Breast epithelium (tissue), 4 donors: ENCODE data around the gene CYP46A1. TPM values are rescaled to one million over a fixed set of nuclear protein-coding genes. Genes with fewer than 3 reads are reported as not detected.

Experiments used
- DNase-seq, 2 donors: peaks; one replicate each; pipeline ENCODE4 v3.0.0-alpha.2; 2019; ENCODE audit warnings: low spot score in 2 of 2
- H3K27ac ChIP-seq, 2 donors: fragments of 200-600 bp; sonication (generic) in 1 of 2; one replicate each; pipeline ENCODE4 v1.5.1; 2016 to 2019; ENCODE audit warnings: mild to moderate bottlenecking in 1 of 2
- H3K27me3 ChIP-seq, 2 donors: fragments of 200-600 bp; sonication (generic) in 1 of 2; one replicate each; pipeline versions ENCODE4 v1.5.1 to v1.6.0; 2017 to 2019; ENCODE audit warnings: control low read depth in 1 of 2, mild to moderate bottlenecking in 1 of 2
- H3K36me3 ChIP-seq: fragments of 200-600 bp; one replicate; pipeline ENCODE4 v1.5.1; 2019
- H3K4me1 ChIP-seq, 2 donors: fragments of 200-600 bp; sonication (generic); one replicate each; pipeline ENCODE4 v1.5.1; 2016 to 2019; ENCODE audit warnings: control low read depth in 1 of 2
- H3K4me3 ChIP-seq, 3 donors: fragments of 200-600 bp; sonication (generic); 1 replicate in 2 of 3; 2 replicates in 1 of 3; pipeline ENCODE4 v1.5.1; 2016 to 2019; ENCODE audit warnings: mild to moderate bottlenecking in 3 of 3, moderate library complexity in 2 of 3
- H3K9me3 ChIP-seq, 2 donors: fragments of 200-600 bp; sonication (generic) in 1 of 2; one replicate each; pipeline ENCODE4 v1.5.1; 2016 to 2019; ENCODE audit warnings: control low read depth in 1 of 2
- POLR2A ChIP-seq: fragments of 450-650 bp; IDR thresholded peaks from one replicate; pipeline ENCODE4 v1.6.1; 2016; ENCODE audit warnings: antibody characterized with exemption, mild to moderate bottlenecking, moderate library complexity
- POLR2AphosphoS5 ChIP-seq, 3 donors: sonication (generic); formaldehyde crosslinking; IDR thresholded peaks; one replicate each; pipeline ENCODE4 v1.6.1; 2017; ENCODE audit warnings: antibody characterized with exemption in 3 of 3
- intact Hi-C: fragments of 100-400 bp; cut with DNase I; formaldehyde crosslinking; loops from one replicate; pipeline ENCODE4 v1.15.1; 2023; ENCODE audit warnings: low total_unique reads
- total RNA-seq, 3 donors: library from RNA; depleted of rRNA; stranded (reverse); fragments of >200 nt; gene quantifications; one replicate each; pipeline ENCODE4 v1.1.0, GENCODE V29; 2016
- TF ChIP-seq, protein P1 (sequence below), 3 donors: fragments of 450-650 bp; IDR thresholded peaks; one replicate each; pipeline ENCODE4 v1.5.1; 2016 to 2017; ENCODE audit warnings: antibody characterized with exemption in 3 of 3, mild to moderate bottlenecking in 3 of 3, moderate library complexity in 3 of 3

The CYP46A1 gene
- total RNA-seq, 3 donors from 2014 or later: 1.6 to 5.2 (median 2.6) TPM

DNA sequence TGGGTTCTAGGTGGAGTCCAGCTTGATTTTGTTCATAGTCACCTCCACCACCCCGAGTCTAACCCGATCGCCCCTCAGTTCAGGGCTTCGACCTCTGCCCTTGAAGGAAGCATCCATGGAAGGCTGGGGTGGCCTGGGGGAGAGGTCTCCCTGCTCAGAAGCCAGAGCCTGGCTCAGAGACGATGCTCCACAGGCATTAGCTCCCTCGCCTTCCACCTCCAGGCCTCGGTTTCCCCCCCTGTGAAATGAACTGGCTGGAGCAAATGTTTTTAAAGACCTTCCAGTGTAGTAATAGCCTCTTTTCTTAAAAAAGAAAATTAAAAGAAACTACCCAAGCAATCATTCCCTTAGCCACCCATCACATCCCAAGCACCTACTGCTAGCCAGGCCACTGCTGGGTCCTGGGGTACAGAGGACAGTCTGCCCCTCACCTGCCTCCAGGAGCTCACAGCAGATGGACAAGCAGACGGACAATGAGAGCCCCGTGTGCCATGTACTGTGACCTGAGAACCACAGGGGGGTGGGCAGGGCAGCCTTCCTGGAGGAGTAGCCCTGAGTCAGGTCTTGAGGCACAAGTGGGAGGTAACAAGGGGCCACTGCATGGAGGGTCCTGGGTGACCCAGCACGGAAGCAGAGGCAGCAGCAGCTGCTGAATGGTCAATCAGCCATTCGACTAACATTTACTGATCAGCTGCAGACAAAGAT, 66.8 kb downstream of the CYP46A1 start:
- Histone ChIP-seq H3K4me1 (peaks cover 0 to 8% of the 10 kb centered on the region in 2 donors), H3K9me3 (no peaks in the 10 kb centered on the region), H3K4me3 (no peak overlapping the region), H3K27ac (no peak overlapping the region), H3K27me3 (peaks cover 0 to 3% of the 10 kb centered on the region in 2 donors), H3K36me3 (no peaks in the 10 kb centered on the region)
- TF ChIP-seq POLR2A: no peak
- TF ChIP-seq, protein P1, sequence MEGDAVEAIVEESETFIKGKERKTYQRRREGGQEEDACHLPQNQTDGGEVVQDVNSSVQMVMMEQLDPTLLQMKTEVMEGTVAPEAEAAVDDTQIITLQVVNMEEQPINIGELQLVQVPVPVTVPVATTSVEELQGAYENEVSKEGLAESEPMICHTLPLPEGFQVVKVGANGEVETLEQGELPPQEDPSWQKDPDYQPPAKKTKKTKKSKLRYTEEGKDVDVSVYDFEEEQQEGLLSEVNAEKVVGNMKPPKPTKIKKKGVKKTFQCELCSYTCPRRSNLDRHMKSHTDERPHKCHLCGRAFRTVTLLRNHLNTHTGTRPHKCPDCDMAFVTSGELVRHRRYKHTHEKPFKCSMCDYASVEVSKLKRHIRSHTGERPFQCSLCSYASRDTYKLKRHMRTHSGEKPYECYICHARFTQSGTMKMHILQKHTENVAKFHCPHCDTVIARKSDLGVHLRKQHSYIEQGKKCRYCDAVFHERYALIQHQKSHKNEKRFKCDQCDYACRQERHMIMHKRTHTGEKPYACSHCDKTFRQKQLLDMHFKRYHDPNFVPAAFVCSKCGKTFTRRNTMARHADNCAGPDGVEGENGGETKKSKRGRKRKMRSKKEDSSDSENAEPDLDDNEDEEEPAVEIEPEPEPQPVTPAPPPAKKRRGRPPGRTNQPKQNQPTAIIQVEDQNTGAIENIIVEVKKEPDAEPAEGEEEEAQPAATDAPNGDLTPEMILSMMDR (IDR thresholded peaks at IDR 0.05): no peak
- no peak for TF ChIP-seq POLR2AphosphoS5 (IDR thresholded peaks at IDR 0.05)
- no peak for DNase-seq
- intact Hi-C loops: no loop called here

DNA sequence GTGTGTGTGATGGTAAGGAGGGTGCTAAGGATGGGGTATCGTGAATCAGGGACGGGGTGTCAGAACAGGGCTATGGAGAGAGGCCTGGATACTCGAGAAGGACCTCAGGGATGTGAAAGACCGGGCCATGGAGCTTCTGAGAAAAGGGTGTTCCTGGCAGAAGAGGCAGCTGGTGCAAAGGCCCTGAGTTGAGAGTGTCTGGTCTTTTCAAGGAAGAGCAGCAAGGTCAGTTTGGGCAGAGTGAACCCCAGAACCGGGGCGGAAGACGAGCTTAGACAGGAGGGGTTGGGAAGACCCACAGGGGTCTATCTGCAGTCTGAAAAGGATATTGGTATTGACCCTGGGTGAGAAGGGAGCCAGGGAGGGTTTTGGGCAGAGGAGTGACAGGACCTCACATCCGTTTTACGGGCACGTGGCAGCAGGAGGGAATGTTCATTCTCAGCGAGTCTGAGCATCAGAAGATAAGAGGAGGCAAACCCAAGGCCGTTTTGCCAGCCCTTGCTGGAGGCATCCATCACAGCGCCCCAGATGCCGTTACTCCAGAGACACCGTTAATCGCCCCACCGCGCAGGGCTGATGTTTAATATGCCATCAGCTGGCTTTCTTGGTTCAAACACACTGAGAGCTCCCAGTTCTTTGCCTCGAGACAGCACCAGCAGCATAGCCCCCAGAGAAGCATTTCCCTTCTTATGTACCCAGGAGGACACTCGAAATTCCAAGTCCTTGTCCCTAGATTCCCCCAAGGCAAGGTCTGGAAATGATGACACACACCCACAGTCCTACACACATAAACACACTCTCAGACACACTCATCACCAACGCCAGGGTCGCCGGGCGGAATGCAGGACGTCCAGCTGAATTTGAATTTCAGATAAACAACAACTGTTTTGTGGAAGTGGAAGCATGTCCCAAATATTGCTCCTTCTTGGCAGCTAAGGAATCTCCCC, 67.7 kb downstream of the CYP46A1 start:
- H3K36me3 ChIP-seq: no peaks in the 10 kb centered on the region
- intact Hi-C loops: no loop called here
- DNase-seq: no peak
- peaks cover 0 to 5% of the 10 kb centered on the region in 2 donors for H3K27me3 ChIP-seq
- no peaks in the 10 kb centered on the region for H3K9me3 ChIP-seq
- no peak overlapping the region for H3K4me3 ChIP-seq
- peak overlapping the region; percentile 19 to 57 for H3K27ac ChIP-seq
- no peak for TF ChIP-seq POLR2AphosphoS5 (IDR thresholded peaks at IDR 0.05)
- TF ChIP-seq, protein P1 (IDR thresholded peaks at IDR 0.05): no peak
- no peak for TF ChIP-seq POLR2A
- H3K4me1 ChIP-seq: peaks cover 0 to under 1% of the 10 kb centered on the region in 2 donors

DNA sequence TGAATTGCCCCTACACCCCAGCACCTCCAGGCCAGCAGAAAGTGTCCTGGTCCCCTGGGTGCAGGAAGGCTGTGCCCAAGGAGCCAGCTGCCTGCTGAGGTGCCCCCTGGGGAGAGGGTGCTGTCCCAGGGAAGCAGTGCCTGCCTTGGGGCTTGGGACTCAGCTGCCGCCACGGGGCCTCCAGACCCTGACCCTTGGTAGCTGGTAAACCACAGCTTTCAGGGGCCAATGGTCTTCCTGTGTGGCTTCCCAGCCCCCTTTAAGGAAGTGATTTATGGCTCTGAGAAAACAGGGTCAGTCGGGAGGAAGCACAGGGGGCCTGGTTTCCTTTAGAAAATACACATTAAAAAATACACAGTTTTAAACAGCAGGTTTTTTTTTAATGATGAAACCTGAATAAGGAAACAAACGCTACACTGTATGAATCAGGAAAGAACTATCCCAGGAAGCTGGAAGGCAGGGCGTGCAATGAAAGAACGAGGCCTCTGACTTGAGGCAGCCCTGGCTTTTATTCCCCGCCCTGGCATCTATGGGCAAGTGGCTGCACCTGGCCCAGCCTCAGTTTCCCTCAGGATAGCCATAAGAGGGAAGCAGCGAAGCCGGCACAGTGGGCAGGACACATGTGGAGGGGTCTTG, 68.5 kb downstream of the CYP46A1 start:
- H3K27me3 ChIP-seq: peaks cover 0 to 5% of the 10 kb centered on the region in 2 donors
- intact Hi-C loops: no loop called here
- no peak overlapping the region for H3K4me3 ChIP-seq
- no peaks in the 10 kb centered on the region for H3K4me1 ChIP-seq
- no peaks in the 10 kb centered on the region for H3K36me3 ChIP-seq
- no peaks in the 10 kb centered on the region for H3K9me3 ChIP-seq
- TF ChIP-seq, protein P1 (IDR thresholded peaks at IDR 0.05): no peak
- TF ChIP-seq POLR2AphosphoS5 (IDR thresholded peaks at IDR 0.05) (no peak), POLR2A (no peak)
- no peak for DNase-seq
- peak overlapping the region; percentile 19 to 57 for H3K27ac ChIP-seq

DNA sequence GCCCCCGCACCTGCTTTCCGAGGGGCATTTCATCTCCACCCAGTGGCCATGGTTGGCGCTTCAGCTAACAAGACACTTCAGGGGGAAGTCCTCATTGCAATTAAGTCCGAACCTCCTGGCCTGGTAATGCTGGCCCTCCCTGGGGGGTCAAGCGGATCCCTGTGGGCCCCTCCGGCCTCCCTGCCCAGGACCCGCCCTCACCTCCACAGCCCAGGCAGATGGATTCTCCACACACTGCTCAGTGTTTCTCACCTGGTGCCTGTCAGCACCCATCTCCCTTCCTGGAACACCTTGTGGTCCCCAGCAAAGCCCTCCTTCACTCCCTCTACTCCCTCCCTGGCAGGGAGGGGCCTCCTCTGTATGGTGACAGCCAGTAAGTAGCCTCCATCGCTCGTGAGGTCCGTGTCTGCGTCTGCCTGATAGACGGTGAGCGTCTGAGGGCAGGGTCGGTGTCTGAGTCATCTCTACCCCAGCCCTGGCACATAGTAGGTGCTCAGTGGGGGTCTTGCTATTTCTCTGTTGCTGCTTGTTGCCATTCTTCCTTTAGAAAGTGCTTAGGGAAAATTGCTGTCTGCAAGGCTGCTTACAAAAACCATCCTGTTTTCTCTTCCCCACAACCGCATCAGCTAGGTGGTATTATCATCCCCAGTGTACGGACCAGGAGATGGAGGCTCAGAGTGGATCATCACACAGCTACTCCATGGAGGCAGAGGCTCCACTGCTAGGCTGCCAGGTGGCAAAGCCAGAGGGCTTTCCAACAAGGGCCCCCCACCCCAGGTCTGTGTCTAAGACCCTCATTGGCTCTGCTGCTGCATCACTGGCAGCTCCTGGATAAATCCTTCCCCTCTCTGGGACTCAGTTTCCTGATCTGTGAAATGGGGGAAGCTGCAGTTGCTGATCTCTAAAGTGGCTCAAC, 69.4 kb downstream of the CYP46A1 start:
- DNase-seq: no peak
- H3K36me3 ChIP-seq: no peaks in the 10 kb centered on the region
- intact Hi-C loops: no loop called here
- peaks cover 0 to 5% of the 10 kb centered on the region in 2 donors for H3K27me3 ChIP-seq
- H3K27ac ChIP-seq: peak overlapping the region in 1 of 2 donors; percentile 7
- TF ChIP-seq, protein P1 (IDR thresholded peaks at IDR 0.05): no peak
- TF ChIP-seq POLR2A (no peak), POLR2AphosphoS5 (IDR thresholded peaks at IDR 0.05) (no peak)
- H3K4me3 ChIP-seq: no peak overlapping the region
- no peaks in the 10 kb centered on the region for H3K4me1 ChIP-seq
- H3K9me3 ChIP-seq: no peaks in the 10 kb centered on the region
